Suprapubic skin (tissue), 4 donors: ENCODE data around the gene CAPZB.

Experiments
- CTCF ChIP-seq, 2 donors: fragments of 200-600 bp in 1 of 2; fragments of 450-650 bp in 1 of 2; sonication (generic) in 1 of 2; IDR thresholded peaks; one replicate each; pipeline ENCODE4 v1.5.1; 2016 to 2019; ENCODE audit warnings: antibody characterized with exemption in 2 of 2, mild to moderate bottlenecking in 1 of 2, moderate library complexity in 1 of 2
- EP300 ChIP-seq: sonication (generic); formaldehyde crosslinking; IDR thresholded peaks from one replicate; pipeline ENCODE4 v1.6.1; 2017; ENCODE audit warnings: antibody characterized with exemption
- POLR2A ChIP-seq, 2 donors: fragments of 450-650 bp; IDR thresholded peaks; one replicate each; pipeline ENCODE4 v1.6.1; 2017; ENCODE audit warnings: antibody characterized with exemption in 2 of 2, mild to moderate bottlenecking in 2 of 2, moderate library complexity in 2 of 2
- POLR2AphosphoS5 ChIP-seq, 3 donors: sonication (generic); formaldehyde crosslinking; IDR thresholded peaks; one replicate each; pipeline ENCODE4 v1.6.1; 2017; ENCODE audit warnings: antibody characterized with exemption in 3 of 3

- no peak for TF ChIP-seq POLR2A (IDR thresholded peaks at IDR 0.05)
- TF ChIP-seq EP300, result no peak
- no peak for TF ChIP-seq CTCF (IDR thresholded peaks at IDR 0.05)
- TF ChIP-seq POLR2AphosphoS5 (IDR thresholded peaks at IDR 0.05), result no peak
These were observed 154.0 kb downstream of the CAPZB start for GRCh38 chr1:19331262-19331878.
